Pancreas (tissue), 10 donors: ENCODE data around the gene EPB41L4A. TPM values are rescaled to one million over a fixed set of nuclear protein-coding genes. Genes with fewer than 3 reads are reported as not detected.

Experiments
- ATAC-seq, 4 donors: fragments of 200-7000 bp; cut with Tn5 transposase; one replicate each; pipeline versions ENCODE4 v1.8.0 to v1.9.1; 2020; ENCODE audit warnings: mild to moderate bottlenecking in 4 of 4, moderate library complexity in 4 of 4
- DNase-seq, 6 donors: peaks; one replicate each; pipeline ENCODE4 v3.0.0-alpha.2; 2020
- FAIRE-seq: peaks from 2 replicates; lab custom pipeline; 2012; peaks lifted over from hg19 to GRCh38; lab: Jason Lieb, UNC
- H3K27ac ChIP-seq, 4 donors: fragments of 200-600 bp; sonication (generic); 1 replicate in 3 of 4; 2 replicates in 1 of 4; pipeline versions ENCODE4 v1.5.0 to v1.8.0; 2020
- H3K27me3 ChIP-seq, 4 donors: fragments of 200-600 bp; one replicate each; pipeline ENCODE4 v1.8.0; 2021
- H3K36me3 ChIP-seq, 3 donors: fragments of 200-600 bp; sonication (generic) in 1 of 3; one replicate each; pipeline versions ENCODE4 v1.5.0 to v1.8.0; 2020 to 2021
- H3K4me1 ChIP-seq, 3 donors: fragments of 200-600 bp; one replicate each; pipeline ENCODE4 v1.8.0; 2021
- H3K4me3 ChIP-seq, 4 donors: fragments of 200-600 bp; sonication (generic) in 2 of 4; one replicate each; pipeline versions ENCODE4 v1.5.0 to v1.8.0; 2020 to 2021
- H3K9me3 ChIP-seq, 4 donors: fragments of 200-600 bp; one replicate each; pipeline ENCODE4 v1.8.0; 2021
- CTCF ChIP-seq, 4 donors: fragments of 200-600 bp; sonication (generic) in 3 of 4; IDR thresholded peaks; one replicate each; pipeline versions ENCODE4 v1.5.0 to v1.8.0; 2021; ENCODE audit warnings: antibody characterized with exemption in 4 of 4
- WGBS, 2 donors: extraction: QIAGEN DNeasy Blood & Tissue Kit; methylation state at CpG; one replicate each; pipeline ENCODE4 v1.1.7; 2013; 5-methylcytosine and 5-hydroxymethylcytosine counted together
- intact Hi-C, 3 donors: fragments of 100-400 bp; cut with DNase I; formaldehyde crosslinking; loops; one replicate each; pipeline versions ENCODE4 v1.11.1 to v1.14.2; 2022
- polyA plus RNA-seq, 2 donors: library from polyadenylated mRNA; stranded (reverse); fragments of 200-250 nt; gene quantifications; one replicate each; pipeline ENCODE4 v1.2.3, GENCODE V29; 2013
- total RNA-seq, 6 donors: library from RNA; stranded (reverse); fragmentation: NEBNext Ultra II Directional in 4 of 6; extraction: Animal tissue kit (Norgen Biotek cat#: 25700) in 4 of 6; gene quantifications; one replicate each; pipeline versions ENCODE4 v1.2.1 to v1.2.4, GENCODE V29; 2021 to 2023
- donor health status: healthy with polysubstance abuse.
- donor health status: DM: no; HTN: no; CAD: no; lungs with moderate emphysema.
- donor health status: DM: no; HTN: no; CAD: no.
- donor health status: control.
- donor health status: control.
- donor health status: Bipolar disorder and iron deficiency.
- donor health status: DM: yes; HTN: yes; CAD: no.
- donor health status: DM: no; HTN: no; CAD: no.
- donor health status: DM: no; HTN: no; CAD: no.
- donor health status: DM: yes; HTN: yes; CAD: no.

Gene EPB41L4A
- total and polyA plus RNA-seq, 8 donors, result 4.4 to 23.4 (median 6.9) TPM

- no peak for TF ChIP-seq CTCF (IDR thresholded peaks at IDR 0.05)
- no peak overlapping the region for H3K27ac ChIP-seq
- no peaks in the 10 kb centered on the region for H3K27me3 ChIP-seq
- ATAC-seq (no peak), FAIRE-seq (no peak), DNase-seq (no peak)
- 68 to 74% methylated on average over 3 of the region's 3 CpGs for WGBS, 2 donors
- intact Hi-C loops, result no loop called here
- no peaks in the 10 kb centered on the region for H3K9me3 ChIP-seq
- H3K36me3 ChIP-seq, result no peaks in the 10 kb centered on the region
- no peak overlapping the region for H3K4me3 ChIP-seq
- no peaks in the 10 kb centered on the region for H3K4me1 ChIP-seq
Measured at GRCh38 chr5:112384523-112384922, 34.6 kb downstream of the EPB41L4A start.

GRCh38 chr5:112382886-112383285, 36.2 kb downstream of the EPB41L4A start:
- WGBS, 2 donors, result 64 to 74% methylated on average over 2 of the region's 2 CpGs
- no peaks in the 10 kb centered on the region for H3K4me1 ChIP-seq
- no peaks in the 10 kb centered on the region for H3K9me3 ChIP-seq
- intact Hi-C loops, result no loop called here
- no peaks in the 10 kb centered on the region for H3K27me3 ChIP-seq
- no peak for TF ChIP-seq CTCF (IDR thresholded peaks at IDR 0.05)
- no peak overlapping the region for H3K27ac ChIP-seq
- no peaks in the 10 kb centered on the region for H3K36me3 ChIP-seq
- FAIRE-seq (no peak), ATAC-seq (no peak), DNase-seq (no peak)
- no peak overlapping the region for H3K4me3 ChIP-seq

- no peak for FAIRE-seq
- Histone ChIP-seq H3K9me3 (no peaks in the 10 kb centered on the region), H3K4me3 (no peak overlapping the region), H3K4me1 (no peaks in the 10 kb centered on the region), H3K27ac (no peak overlapping the region), H3K36me3 (no peaks in the 10 kb centered on the region), H3K27me3 (no peaks in the 10 kb centered on the region)
- ATAC-seq, result no peak
- 69 to 80% methylated on average over 3 of the region's 3 CpGs for WGBS, 2 donors
- intact Hi-C loops, result no loop called here
- no peak for DNase-seq
- no peak for TF ChIP-seq CTCF (IDR thresholded peaks at IDR 0.05)
Measured at GRCh38 chr5:112381521-112381920, 37.6 kb downstream of the EPB41L4A start.

GRCh38 chr5:112379542-112380325, 39.3 kb downstream of the EPB41L4A start:
- ATAC-seq (no peak), DNase-seq (no peak), FAIRE-seq (no peak)
- TF ChIP-seq CTCF (IDR thresholded peaks at IDR 0.05), result no peak
- Histone ChIP-seq H3K4me3 (no peak overlapping the region), H3K36me3 (no peaks in the 10 kb centered on the region), H3K27ac (no peak overlapping the region), H3K9me3 (no peaks in the 10 kb centered on the region), H3K27me3 (no peaks in the 10 kb centered on the region), H3K4me1 (no peaks in the 10 kb centered on the region)
- intact Hi-C loops, result no loop called here
- WGBS, 2 donors, result 52 to 74% methylated on average over 5 of the region's 5 CpGs

GRCh38 chr5:112374818-112375217, 44.3 kb downstream of the EPB41L4A start:
- DNase-seq (no peak), FAIRE-seq (no peak), ATAC-seq (no peak)
- WGBS, 2 donors, result 64 to 79% methylated on average over 4 of the region's 4 CpGs
- Histone ChIP-seq H3K27ac (no peak overlapping the region), H3K4me1 (no peaks in the 10 kb centered on the region), H3K36me3 (no peaks in the 10 kb centered on the region), H3K4me3 (no peak overlapping the region), H3K9me3 (no peaks in the 10 kb centered on the region), H3K27me3 (no peaks in the 10 kb centered on the region)
- TF ChIP-seq CTCF (IDR thresholded peaks at IDR 0.05), result no peak
- intact Hi-C loops, result no loop called here
